ENCODE measurements around the gene DCUN1D3.

DCUN1D3 gene

GRCh38 chr16:20920091-20920490 lies 19.9 kb upstream of the DCUN1D3 start:
- DNase-seq (ENCODE audit: low read depth in 4 of 4, low spot score in 1 of 4), result no peak

DNA sequence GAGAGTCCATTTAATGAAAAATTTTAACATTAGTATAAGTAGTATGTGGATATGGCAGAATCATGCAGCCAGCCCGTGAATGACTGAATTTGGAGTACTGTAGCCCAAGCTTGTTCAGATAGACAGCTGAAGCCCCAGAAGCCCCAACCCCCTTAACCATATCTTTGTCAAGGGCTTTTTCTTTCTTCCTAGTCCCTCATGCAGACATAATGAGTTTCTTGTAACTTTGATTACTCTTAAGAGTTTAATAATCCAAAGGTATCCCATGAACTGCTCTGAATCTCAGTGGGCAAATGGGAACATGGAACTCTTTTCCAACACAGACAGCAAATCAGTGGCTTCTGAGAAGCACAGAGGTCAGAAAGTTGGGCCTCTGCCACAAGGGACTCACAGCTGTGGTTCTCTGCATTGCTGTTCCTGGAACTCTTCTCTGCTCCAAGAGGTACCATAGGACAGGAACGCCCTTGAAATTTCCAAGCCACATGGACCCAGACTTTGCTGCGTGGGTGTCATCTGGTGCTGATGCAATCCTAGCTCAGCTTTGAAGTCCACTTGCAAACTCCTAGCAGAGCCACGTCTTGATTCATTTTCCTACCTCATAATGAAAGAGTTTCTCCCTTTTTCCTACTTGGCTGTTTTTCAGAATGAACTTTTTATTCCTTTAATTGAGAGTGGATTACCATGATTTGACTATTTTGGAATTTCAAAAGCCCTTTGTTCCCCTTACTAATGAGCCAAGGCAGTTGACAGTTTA lies 18.5 kb upstream of the DCUN1D3 start:
- DNase-seq (ENCODE audit: low read depth in 4 of 4, low spot score in 1 of 4), result no peak

DNA sequence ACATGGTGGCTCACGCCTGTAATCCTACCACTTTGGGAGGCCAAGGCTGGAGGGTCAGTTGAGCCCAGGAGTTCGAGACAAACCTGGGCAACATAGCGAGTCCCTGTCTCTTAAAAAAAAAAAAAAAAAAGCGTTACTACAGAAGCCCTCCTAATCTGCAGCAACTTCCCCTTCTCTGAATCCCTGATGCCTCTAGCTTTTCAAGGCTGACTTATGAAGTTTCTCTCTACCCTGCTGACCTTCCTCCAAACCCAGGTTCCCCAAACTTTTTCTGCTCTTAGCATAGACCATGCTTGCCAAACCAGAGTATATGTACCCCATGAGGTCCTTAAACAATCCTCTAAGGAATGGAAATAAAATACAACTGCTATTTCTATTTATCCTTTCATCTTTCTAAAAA lies 16.8 kb upstream of the DCUN1D3 start:
- no peak for DNase-seq (ENCODE audit: low read depth in 4 of 4, low spot score in 1 of 4)

DNA sequence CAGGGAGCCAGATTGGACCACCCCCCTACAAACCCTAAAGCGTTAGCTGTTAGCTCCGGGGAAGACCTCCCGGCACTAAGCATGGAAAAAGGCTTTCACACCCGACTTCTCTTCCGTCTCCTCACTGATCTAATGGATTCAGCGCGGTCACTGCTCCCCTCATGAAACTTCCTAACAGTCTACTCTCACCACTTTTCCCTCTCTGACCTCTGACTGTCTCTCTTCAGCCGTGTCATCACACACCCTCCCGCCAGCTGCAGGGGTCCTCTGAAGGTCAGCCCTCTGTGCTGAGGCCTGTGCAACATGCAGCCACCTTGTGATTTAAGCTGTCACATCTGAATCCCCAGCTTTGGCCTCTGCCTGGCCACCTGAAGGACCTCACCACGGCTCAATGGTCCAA lies 16.1 kb upstream of the DCUN1D3 start:
- DNase-seq (ENCODE audit: low read depth in 4 of 4, low spot score in 1 of 4), result no peak

GRCh38 chr16:20911361-20911760 lies 11.2 kb upstream of the DCUN1D3 start:
- no peak for DNase-seq (ENCODE audit: low read depth in 4 of 4, low spot score in 1 of 4)

DNA sequence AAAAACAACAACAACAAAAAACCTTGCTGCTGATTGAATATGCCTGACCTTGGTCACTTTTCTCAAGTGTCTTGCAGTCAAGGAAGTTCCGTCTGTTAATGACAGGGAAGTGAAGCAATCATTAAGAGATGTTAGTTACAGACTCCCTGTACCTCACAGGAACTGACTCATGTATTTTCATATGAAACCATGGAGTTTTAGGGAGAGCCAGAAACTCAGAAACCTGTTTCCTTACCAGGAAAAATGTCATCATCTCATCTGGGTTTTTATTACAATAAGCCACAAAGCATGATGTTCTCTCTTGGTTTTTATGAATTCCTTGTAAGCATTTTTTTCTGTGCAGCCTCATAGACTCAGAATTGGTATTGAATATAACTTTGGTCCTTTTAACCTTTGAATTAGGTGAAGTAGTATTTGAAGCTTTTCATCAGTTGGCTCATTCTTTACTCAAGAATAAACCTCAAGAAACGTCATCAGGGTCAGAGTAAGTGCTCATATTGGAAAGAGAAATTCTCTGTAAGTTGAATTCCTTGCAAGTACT lies 10.7 kb upstream of the DCUN1D3 start:
- no peak for DNase-seq (ENCODE audit: low read depth in 4 of 4, low spot score in 1 of 4)

DNA sequence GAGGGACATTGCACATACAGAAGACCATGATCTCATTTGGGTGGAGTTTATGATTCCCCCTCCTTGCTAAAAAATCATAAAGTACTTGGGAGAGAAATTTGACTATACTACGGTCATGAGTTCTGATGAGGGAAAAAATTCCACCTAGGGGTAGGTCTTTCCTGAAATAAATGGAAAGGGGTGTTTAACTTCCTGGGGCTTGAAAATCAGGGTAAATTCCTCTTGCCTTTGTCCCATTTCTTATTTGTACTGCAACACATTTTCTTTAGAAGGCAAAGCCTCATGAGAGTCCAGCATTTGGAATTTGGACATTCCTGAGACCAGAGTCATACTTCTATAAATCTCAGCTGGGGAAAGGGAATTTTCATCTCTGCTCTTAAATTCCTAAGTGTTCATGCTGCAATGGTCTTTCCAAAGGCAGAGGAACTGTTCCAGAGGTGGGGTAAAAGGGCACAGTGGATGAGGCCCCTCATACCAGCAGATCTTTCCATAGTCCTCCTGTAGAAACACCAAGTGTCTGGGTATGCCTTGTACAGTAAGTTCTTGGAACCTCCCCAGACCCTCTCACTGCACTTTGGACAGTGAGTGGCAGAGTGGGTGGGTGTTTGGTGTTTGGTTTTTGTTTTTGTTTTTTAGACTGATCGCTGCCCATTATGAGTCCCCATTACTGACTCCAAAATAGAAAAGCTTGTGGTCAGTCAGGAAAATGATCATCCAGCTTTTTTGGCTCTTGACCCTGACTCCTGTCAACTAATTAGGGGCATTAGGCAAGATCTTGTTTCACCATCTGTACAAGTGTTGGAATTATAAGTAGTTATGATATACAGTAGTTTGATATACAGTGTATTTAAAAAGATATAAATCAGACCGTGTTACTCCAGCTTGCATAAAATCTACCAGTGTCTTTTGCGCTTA lies 6.4 kb upstream of the DCUN1D3 start:
- DNase-seq (ENCODE audit: low read depth in 4 of 4, low spot score in 1 of 4), result no peak

- DNase-seq (ENCODE audit: low read depth in 4 of 4, low spot score in 1 of 4), result no peak
These were observed 5.4 kb upstream of the DCUN1D3 start for GRCh38 chr16:20905576-20905975.

GRCh38 chr16:20904507-20905081 lies 4.4 kb upstream of the DCUN1D3 start:
- no peak for DNase-seq (ENCODE audit: low read depth in 4 of 4, low spot score in 1 of 4)

DNA sequence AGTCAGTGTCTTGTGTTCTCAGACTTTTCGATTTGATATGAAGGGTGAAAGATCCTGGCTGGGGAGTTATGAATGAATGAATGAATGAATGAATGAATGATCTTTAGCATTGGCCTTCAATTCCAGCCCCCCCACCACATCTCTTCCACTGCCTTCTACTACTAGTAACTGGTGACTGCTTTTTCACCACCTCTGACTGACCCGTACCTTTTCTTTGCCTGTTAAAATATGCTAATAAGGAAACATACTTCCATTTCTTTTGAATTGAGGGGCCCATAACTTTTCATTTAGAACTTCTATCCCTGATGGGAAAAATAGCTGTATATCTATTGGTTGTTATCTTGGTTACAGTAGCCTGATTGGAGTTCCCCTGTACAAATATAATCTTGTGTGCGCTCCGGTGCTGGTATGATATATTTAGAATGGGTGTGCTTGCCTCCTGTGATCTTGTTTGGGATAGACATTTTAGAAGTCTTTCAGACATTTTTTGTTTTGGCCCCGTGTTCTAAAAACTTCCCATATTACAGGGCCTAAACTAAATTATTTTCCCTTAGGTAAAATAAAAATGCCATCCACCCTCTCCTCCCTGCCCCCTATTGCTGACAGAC lies 3.8 kb upstream of the DCUN1D3 start:
- DNase-seq (ENCODE audit: low read depth in 4 of 4, low spot score in 1 of 4), result no peak

GRCh38 chr16:20903116-20903898 lies 3.1 kb upstream of the DCUN1D3 start:
- no peak for DNase-seq (ENCODE audit: low read depth in 4 of 4, low spot score in 1 of 4)

- DNase-seq (ENCODE audit: low read depth in 4 of 4, low spot score in 1 of 4), result no peak
These were observed 2.3 kb upstream of the DCUN1D3 start for GRCh38 chr16:20902426-20902825.

DNA sequence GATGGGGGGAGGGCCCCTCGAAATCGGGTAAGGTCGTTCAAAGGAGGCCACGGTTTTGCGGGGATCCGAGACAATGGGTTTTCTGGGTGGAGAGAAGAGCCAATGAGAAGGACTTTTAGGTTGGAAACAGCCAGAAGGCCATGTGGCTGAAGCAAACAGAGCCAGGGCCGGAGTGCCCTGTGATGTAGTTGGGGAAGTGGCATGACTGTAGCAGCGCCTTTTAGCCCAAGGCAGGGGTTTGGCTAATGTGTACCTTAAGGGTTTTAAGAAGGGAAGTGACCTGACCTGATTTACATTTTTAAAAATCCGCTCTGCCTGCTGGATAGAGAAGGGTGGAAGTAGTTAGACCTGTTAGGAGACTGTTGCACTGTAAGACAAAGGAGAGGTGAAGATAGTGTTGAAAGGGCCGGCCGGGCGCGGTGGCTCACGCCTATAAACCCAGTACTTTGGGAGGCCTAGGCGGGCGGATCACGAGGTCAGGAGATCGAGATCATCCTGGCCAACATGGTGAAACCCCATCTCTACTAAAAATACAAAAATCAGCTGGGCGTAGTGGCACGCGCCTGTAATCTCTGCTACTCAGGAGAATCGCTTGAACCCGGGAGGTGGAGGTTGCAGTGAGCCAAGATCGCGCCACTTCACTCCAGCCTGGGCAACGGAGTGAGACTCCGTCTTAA lies 1.4 kb upstream of the DCUN1D3 start:
- DNase-seq (ENCODE audit: low read depth in 4 of 4, low spot score in 1 of 4), result no peak

DNA sequence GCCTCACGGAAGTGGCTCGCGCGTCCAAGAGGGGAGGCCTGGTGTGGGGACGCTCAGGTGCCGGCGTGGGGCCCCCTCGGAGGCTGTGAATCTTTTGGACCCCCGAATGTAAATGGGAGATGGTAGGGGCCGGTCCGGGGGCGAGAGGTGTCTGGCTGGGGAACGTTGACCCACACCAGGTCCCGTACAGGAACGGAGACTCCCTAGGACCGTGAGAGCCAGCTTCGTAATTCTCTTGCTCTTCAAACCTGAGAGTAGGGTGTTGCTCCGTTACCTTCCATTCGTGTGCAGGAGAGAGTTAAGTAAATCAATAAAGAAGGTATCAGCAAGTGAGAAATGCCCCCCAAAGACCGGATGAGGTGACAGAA lies 894 bp upstream of the DCUN1D3 start:
- DNase-seq (ENCODE audit: low read depth in 4 of 4, low spot score in 1 of 4), result no peak

DNA sequence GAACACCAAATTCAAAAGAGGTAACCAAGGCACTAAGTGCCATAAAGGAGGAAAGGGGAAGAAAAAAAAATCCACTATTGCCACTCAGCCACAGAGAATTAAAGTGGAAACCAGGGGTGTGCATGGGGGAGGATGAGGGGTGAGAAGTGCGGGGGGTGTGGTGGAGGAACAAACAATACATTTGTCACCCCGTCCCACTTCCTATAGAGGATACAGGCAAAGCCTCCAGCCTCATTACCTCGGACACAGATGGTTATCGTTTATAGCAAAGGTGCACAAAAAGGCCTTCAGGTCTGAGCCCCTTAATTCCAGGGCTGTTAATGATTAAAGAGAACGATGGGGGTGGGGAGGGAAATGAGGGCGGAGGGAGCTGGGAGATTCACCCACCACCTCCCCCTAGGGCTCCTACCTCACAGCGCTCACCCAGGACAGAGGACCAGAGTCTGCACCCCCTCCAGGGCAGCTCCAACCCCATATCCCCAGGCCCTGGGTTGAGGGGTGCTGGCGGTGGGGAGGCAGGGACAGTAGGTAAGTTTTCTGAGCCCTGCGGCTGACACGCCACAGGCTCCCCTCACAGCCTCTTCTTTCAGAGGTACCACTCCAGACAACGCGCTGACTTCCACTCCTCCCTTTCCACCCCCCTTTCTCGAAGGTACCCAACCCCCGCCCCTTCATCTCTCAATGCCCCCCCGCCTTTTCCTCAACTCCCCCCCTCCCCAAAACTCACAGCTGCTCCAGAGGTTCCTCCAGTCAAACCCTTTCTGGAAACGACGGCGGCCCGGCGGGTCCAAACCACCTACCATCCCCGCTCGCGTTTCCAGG lies 470 bp downstream of the DCUN1D3 start:
- DNase-seq (ENCODE audit: low read depth in 4 of 4, low spot score in 1 of 4), result peak in 1 of 4 experiments; percentile 4

DNA sequence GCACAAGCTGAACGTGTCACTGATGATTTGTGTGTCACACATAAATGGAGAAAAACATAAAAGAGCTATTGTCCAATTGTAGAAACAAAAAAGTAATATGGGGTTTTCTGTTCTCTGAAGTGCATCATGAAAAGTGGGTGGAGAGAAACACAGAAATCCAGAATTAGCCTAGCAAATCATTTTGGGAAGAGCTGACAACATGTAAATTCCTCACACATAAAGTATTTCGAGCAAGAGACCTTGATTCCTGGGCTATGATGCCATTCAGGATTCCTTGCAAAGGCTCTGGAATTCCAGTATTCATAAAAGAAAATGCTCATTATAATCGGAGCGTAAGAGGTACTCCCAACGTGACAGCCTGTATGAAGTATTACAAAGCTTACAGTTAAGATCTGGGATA lies 1.1 kb downstream of the DCUN1D3 start:
- no peak for DNase-seq (ENCODE audit: low read depth in 4 of 4, low spot score in 1 of 4)

GRCh38 chr16:20897922-20898321 lies 2.2 kb downstream of the DCUN1D3 start:
- no peak for DNase-seq (ENCODE audit: low read depth in 4 of 4, low spot score in 1 of 4)

- DNase-seq (ENCODE audit: low read depth in 4 of 4, low spot score in 1 of 4), result no peak
These were observed 2.8 kb downstream of the DCUN1D3 start for GRCh38 chr16:20897253-20897897.

- no peak for DNase-seq (ENCODE audit: low read depth in 4 of 4, low spot score in 1 of 4)
These were observed 5.8 kb downstream of the DCUN1D3 start for GRCh38 chr16:20894388-20894787.
